Hematopoietic multipotent progenitor cell treated with erythropoietin and hydrocortisone succinate and interleukin-3 and kit ligand, for 15 days (in vitro differentiated cells): ENCODE results near the gene C1QL3.

Experiments
- DNase-seq: peaks from one replicate; pipeline ENCODE4 v3.0.0-alpha.2; 2015; ENCODE audit warnings: low spot score

Gene C1QL3

GRCh38 chr10:16493884-16494536 lies 27.7 kb downstream of the C1QL3 start:
- no peak for DNase-seq

GRCh38 chr10:16491933-16492332 lies 29.7 kb downstream of the C1QL3 start:
- DNase-seq: no peak

GRCh38 chr10:16490511-16490910 lies 31.2 kb downstream of the C1QL3 start:
- no peak for DNase-seq

- no peak for DNase-seq
Observed at GRCh38 chr10:16483241-16483917, 38.3 kb downstream of the C1QL3 start.

- no peak for DNase-seq
Observed at GRCh38 chr10:16481052-16481728, 40.5 kb downstream of the C1QL3 start.

- DNase-seq: no peak
Observed at GRCh38 chr10:16478801-16479200, 42.9 kb downstream of the C1QL3 start.

GRCh38 chr10:16477757-16478156 lies 43.9 kb downstream of the C1QL3 start:
- DNase-seq: no peak

GRCh38 chr10:16472828-16473227 lies 48.9 kb downstream of the C1QL3 start:
- no peak for DNase-seq

- DNase-seq: no peak
Observed at GRCh38 chr10:16470747-16471146, 50.9 kb downstream of the C1QL3 start.

GRCh38 chr10:16466001-16466400 lies 55.7 kb downstream of the C1QL3 start:
- DNase-seq: no peak
